Heart left ventricle (tissue), 16 donors: ENCODE results near the gene INO80. TPM values are rescaled to one million over a fixed set of nuclear protein-coding genes. Genes with fewer than 3 reads are reported as not detected.

Experiments used
- ATAC-seq, 4 donors: fragments of 200-7000 bp; cut with Tn5 transposase; one replicate each; pipeline ENCODE4 v1.9.1; 2020 to 2022; ENCODE audit warnings: moderate library complexity in 4 of 4, mild to moderate bottlenecking in 3 of 4, moderate number of reproducible peaks in 1 of 4
- DNase-seq, 5 donors: peaks; one replicate each; pipeline ENCODE4 v3.0.0-alpha.2; 2020
- H3K27ac ChIP-seq, 12 donors: fragments of 200-600 bp; sonication (generic) in 4 of 12; one replicate each; pipeline versions ENCODE4 v1.5.0 to v1.8.0; 2016 to 2022; ENCODE audit warnings: mild to moderate bottlenecking in 2 of 12
- H3K27me3 ChIP-seq, 9 donors: fragments of 200-600 bp; sonication (generic) in 2 of 9; one replicate each; pipeline versions ENCODE4 v1.5.1 to v1.8.0; 2016 to 2022; ENCODE audit warnings: mild to moderate bottlenecking in 3 of 9
- H3K36me3 ChIP-seq, 9 donors: fragments of 200-600 bp; sonication (generic) in 2 of 9; one replicate each; pipeline versions ENCODE4 v1.5.0 to v1.8.0; 2018 to 2022; ENCODE audit warnings: mild to moderate bottlenecking in 2 of 9
- H3K4me1 ChIP-seq, 12 donors: fragments of 200-600 bp; sonication (generic) in 4 of 12; one replicate each; pipeline versions ENCODE4 v1.5.0 to v1.8.0; 2016 to 2022; ENCODE audit warnings: mild to moderate bottlenecking in 3 of 12
- H3K4me3 ChIP-seq, 12 donors: fragments of 200-600 bp; sonication (generic) in 4 of 12; one replicate each; pipeline versions ENCODE4 v1.5.0 to v1.8.0; 2017 to 2022; ENCODE audit warnings: mild to moderate bottlenecking in 9 of 12, moderate library complexity in 4 of 12
- H3K9me3 ChIP-seq, 12 donors: fragments of 200-600 bp; sonication (generic) in 4 of 12; one replicate each; pipeline versions ENCODE4 v1.5.0 to v1.8.0; 2016 to 2022; ENCODE audit warnings: mild to moderate bottlenecking in 1 of 12
- CTCF ChIP-seq, 12 donors: fragments of 200-600 bp; sonication (generic) in 4 of 12; IDR thresholded peaks; one replicate each; pipeline versions ENCODE4 v1.5.0 to v1.8.0; 2018 to 2022; ENCODE audit warnings: antibody characterized with exemption in 12 of 12, mild to moderate bottlenecking in 5 of 12
- POLR2A ChIP-seq, 2 donors: fragments of 450-650 bp; IDR thresholded peaks; one replicate each; pipeline ENCODE4 v1.6.1; 2017; ENCODE audit warnings: antibody characterized with exemption in 2 of 2, mild to moderate bottlenecking in 2 of 2, moderate library complexity in 2 of 2
- WGBS, 4 donors: extraction: QIAGEN DNeasy Blood & Tissue Kit in 2 of 4; methylation state at CpG; one replicate each; pipeline versions ENCODE4 v1.1.5 to v1.1.7; 2013 to 2018; 5-methylcytosine and 5-hydroxymethylcytosine counted together
- intact Hi-C, 10 donors: fragments of 100-400 bp; cut with DNase I; formaldehyde crosslinking; loops; one replicate each; pipeline versions ENCODE4 v1.11.1 to v1.14.2; 2022
- polyA plus RNA-seq, 2 donors: library from polyadenylated mRNA; stranded (reverse); fragments of 200-250 nt; gene quantifications; one replicate each; pipeline ENCODE4 v1.2.3, GENCODE V29; 2013
- total RNA-seq, 9 donors: library from RNA; depleted of rRNA in 2 of 9; stranded (reverse); fragments of >200 nt in 2 of 9; fragmentation: NEBNext Ultra II Directional in 3 of 9; extraction: Animal tissue kit (Norgen Biotek cat#: 25700) in 3 of 9; gene quantifications; one replicate each; pipeline versions ENCODE4 v1.1.0 to v1.2.4, GENCODE V29; 2016 to 2023
- donor health status: ischemic (EF 13 %, LVEDD 7.1; RV severe dilation, severe dysfunction).
- donor health status: healthy with polysubstance abuse.
- donor health status: DM: no; HTN: yes; CAD: no.
- donor health status: DM: no; HTN: no; CAD: no.
- donor health status: ischemic (EF 25% LVEDD 6.9; RV normal size, moderate dysfunction).
- donor health status: ischemic (EF 25% LVEDD 5.7; RV mildly dilated, moderate dysfunction).
- donor health status: healthy.
- donor health status: DM: yes; HTN: yes; CAD: no.
- donor health status: ischemic (EF 35%, LVEDD 5.7; RV mildly dilated, moderate dysfunction).
- donor health status: nonischemic (EF 11% LVEDD 7.7; RV severe dilation, severe dysfunction).
- donor health status: DM: yes; HTN: yes; CAD: no.
- donor health status: PGD.
- donor health status: ischemic (EF 29% LVEDD 5.4; RV normal size, mild dysfunction).
- donor health status: nonischemic (EF 23%, LVEDD 6.1; RV moderate dilation, normal function).

INO80 gene
- total and polyA plus RNA-seq, 11 donors = 4.7 to 20.9 (median 12.6) TPM

DNA sequence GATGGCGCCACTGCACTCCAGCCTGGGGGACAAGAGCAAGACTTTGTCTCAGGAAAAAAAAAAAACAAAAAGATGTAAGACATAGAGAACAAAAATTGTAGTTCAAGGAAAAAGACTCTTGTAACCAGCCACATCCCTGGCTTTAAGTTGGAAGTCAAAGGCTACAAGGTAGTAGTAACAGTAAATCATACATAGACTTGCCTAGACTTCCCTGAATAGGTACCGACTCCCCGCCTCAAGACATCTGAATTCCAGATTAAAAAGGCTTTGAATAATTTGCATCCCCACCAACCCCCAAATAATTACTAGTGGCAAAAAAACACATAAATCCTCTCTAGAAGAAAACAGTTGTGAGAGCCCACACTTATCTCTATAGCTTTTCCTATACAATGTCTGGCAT lies 55.6 kb downstream of the INO80 start:
- ATAC-seq (no peak), DNase-seq (no peak)
- H3K4me3 ChIP-seq = no peak overlapping the region
- intact Hi-C loops = no loop called here
- H3K4me1 ChIP-seq = no peaks in the 10 kb centered on the region
- H3K36me3 ChIP-seq = peaks cover 0 to 100% (median 95%) of the 10 kb centered on the region in 9 donors
- TF ChIP-seq CTCF (IDR thresholded peaks at IDR 0.05) (no peak), POLR2A (IDR thresholded peaks at IDR 0.05) (no peak)
- 95 to 99% (median 97%) methylated on average over 3 of the region's 3 CpGs for WGBS, 4 donors
- no peak overlapping the region for H3K27ac ChIP-seq
- no peaks in the 10 kb centered on the region for H3K27me3 ChIP-seq
- peaks cover 0 to 28% (median 16%) of the 10 kb centered on the region in 12 donors for H3K9me3 ChIP-seq

DNA sequence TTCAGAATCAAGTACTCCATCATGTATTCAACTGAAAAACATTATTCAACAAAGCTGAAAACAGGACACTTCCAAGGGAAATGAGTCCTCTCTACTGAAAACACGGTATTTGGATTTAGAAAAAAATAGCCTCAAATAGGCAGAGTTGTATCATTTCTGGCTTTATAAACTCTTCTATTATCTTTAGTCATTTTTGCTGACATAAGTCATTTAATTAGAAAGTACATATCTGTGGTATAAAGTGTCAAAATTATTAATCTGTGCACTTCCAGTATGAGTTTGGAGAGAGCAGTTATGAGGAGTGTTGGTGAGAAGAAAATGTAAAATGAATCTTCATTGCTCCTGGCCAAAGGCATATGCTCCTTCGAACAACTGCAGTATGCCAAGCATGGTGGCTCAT lies 59.3 kb downstream of the INO80 start:
- no peak overlapping the region for H3K27ac ChIP-seq
- no peak for ATAC-seq
- H3K27me3 ChIP-seq = no peaks in the 10 kb centered on the region
- intact Hi-C loops = loop anchor here in 1 of 10 donors (10.0 kb wide), 1 partner anchor 72 kb away; no protein-coding TSS in a partner anchor
- DNase-seq = no peak
- H3K4me3 ChIP-seq = no peak overlapping the region
- H3K4me1 ChIP-seq = no peaks in the 10 kb centered on the region
- H3K9me3 ChIP-seq = peaks cover 0 to 15% (median 7%) of the 10 kb centered on the region in 12 donors
- peaks cover 0 to 100% (median 98%) of the 10 kb centered on the region in 9 donors for H3K36me3 ChIP-seq
- WGBS, 4 donors = 91 to 94% (median 92%) methylated on average over 2 of the region's 2 CpGs
- TF ChIP-seq POLR2A (IDR thresholded peaks at IDR 0.05) (no peak), CTCF (IDR thresholded peaks at IDR 0.05) (no peak)

DNA sequence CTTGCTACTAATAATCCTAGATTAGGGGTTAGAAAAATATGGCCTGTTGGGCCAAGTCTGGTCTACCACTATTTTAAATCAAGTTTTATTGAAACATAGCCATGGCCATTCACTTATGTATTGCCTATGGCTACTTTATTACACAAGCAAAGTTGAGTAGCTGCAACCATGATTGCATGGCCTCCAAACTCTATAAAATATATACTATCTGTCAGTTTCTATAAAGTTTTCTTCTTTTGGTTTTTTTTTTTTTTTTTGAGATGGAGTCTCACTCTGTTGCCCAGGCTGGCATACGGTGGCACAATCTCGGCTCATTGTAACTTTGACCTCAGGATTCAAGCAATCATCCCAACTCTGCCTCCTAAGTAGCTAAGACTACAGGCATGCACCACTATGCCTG lies 60.4 kb downstream of the INO80 start:
- Histone ChIP-seq H3K36me3 (peaks cover 0 to 100% (median 98%) of the 10 kb centered on the region in 9 donors), H3K27ac (no peak overlapping the region), H3K9me3 (peaks cover 0 to 4% (median 0%) of the 10 kb centered on the region in 12 donors), H3K4me1 (no peaks in the 10 kb centered on the region), H3K27me3 (no peaks in the 10 kb centered on the region), H3K4me3 (no peak overlapping the region)
- no peak for ATAC-seq
- DNase-seq = no peak
- TF ChIP-seq POLR2A (IDR thresholded peaks at IDR 0.05) = no peak
- no peak for TF ChIP-seq CTCF (IDR thresholded peaks at IDR 0.05)
- intact Hi-C loops = loop anchor here in 1 of 10 donors (10.0 kb wide), 1 partner anchor 71 kb away; no protein-coding TSS in a partner anchor
- WGBS, 4 donors = 95 to 98% (median 95%) methylated on average over 2 of the region's 2 CpGs

- DNase-seq (no peak), ATAC-seq (no peak)
- Histone ChIP-seq H3K27ac (no peak overlapping the region), H3K4me1 (no peaks in the 10 kb centered on the region), H3K36me3 (peaks cover 4 to 100% (median 100%) of the 10 kb centered on the region in 9 donors), H3K9me3 (no peaks in the 10 kb centered on the region), H3K27me3 (no peaks in the 10 kb centered on the region), H3K4me3 (no peak overlapping the region)
- intact Hi-C loops = loop anchor here in 1 of 10 donors (10.0 kb wide), 1 partner anchor 66 kb away; no protein-coding TSS in a partner anchor
- TF ChIP-seq POLR2A (IDR thresholded peaks at IDR 0.05) = no peak
- no peak for TF ChIP-seq CTCF (IDR thresholded peaks at IDR 0.05)
- WGBS, 4 donors = 97 to 99% (median 99%) methylated on average over 2 of the region's 2 CpGs
These were observed 64.9 kb downstream of the INO80 start for GRCh38 chr15:41051139-41051538.
